Activated CD4-positive, alpha-beta T cell treated with anti-CD3 and anti-CD28 coated beads, Interleukin-2, amount 50 U/mL, for 4 hours (primary cell): ENCODE data around the gene HAPLN2.
"Not testable (repeated sequence)": the region's sequence is repeated elsewhere in the genome, so short reads cannot be mapped to it uniquely, and the experiment has no call there.

ENCODE experiments used
- DNase-seq, 2 experiments: peaks; one replicate each; pipeline ENCODE4 v3.0.0-alpha.2; 2020

The HAPLN2 gene

DNA sequence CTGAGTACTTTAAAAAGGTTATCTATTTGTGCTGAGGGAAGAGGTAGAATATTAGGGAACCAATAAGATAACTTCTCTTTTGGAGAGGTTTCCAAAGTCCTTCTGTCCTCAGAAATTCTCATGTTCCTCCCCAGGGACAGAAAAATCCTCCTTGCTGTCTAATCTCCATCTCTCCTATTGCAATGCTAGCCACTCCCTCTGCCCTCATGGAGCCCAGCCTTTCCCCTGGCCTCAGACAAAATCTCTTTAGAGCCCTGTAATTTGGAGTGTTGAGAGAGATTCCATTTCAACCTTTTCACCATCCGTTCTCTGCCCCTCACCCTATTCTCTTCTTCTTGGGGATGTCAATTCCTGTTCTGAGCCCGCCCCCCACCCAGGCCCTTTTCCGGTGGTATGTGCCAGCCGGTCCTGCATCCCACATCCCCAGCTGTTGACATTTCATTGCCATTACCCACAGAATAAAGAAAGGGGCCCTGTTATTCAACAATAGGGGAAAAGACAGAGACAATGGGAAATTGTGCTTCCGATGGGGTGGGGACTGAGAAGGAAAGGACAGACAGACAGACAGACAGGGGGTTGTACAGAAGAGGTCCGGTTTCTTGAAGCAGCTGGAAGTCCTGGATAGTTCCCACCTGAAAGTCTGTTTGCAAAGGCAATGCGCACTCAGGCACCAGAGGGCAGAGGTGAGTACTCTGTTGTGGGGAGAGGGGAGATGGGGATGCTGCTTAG lies at the start of gene HAPLN2:
Gene HAPLN2, plus strand, starts transcription at position 563 of the 729 bp plus-strand sequence. CDS start 4,076 bp downstream, outside the sequence.
- no peak for DNase-seq

DNA sequence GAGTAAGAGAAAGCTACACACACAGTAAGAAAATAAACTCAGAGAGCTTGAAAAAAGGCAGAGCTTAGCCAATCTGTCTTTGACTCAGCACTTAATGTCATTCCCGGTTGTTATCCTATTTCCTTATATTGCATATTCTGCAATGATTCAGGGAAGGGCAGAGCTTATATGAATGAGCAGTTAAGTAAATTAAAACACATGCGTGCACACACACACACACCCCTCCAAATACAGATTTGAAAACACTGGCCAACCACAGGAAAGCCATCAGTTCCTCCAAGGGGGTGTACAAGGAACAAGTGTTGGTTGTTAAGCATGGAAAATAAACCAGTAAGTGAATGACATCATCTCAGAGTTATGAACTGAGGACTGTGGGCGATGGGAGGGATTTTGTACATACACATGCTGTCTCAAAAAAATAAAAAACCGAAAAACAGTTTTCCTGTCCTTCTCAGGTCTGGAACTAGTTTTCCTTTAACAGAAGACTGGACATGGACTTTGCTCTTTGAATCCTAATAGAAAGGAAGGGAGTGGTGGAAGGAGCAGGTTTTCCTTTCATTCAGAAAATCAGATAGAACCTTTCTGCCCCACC lies 47.9 kb upstream of the HAPLN2 start:
- no peak for DNase-seq

DNA sequence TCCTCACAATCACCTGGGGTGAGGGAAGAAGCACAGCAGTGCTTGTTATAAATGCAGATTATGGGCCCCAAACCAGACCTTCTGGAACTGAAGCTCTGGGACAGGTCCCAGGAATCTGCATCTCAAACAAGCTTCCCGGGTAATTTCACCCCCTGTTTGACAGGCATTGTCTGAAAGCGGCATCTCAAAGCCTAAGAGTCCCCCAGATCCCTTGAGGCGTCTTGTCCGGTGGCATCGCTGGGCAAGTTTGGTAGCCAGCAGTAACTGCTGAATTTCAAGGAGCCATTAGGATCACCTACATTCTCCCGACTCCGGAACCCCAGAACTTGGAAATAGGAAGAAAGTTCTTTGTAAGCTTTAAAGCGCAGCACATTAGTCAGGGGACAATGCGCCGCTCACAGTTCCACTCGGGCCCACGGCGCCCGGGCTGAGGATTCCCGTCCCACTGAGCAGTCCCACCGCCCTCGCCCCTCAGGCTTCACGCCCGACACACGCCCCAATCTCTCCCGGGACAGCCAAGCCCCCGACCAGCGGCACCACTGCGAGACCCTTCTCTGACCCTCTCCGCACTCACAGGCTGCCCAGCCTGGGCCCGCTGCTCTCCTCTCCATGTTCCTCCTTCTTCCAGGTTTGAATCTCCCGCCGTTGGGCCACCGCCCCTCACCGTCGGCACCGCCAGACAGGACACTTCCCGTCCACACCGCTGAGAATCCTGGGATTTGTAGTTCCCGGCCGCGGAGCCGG lies 47.1 kb upstream of the HAPLN2 start, which contains the start of gene IQGAP3:
Gene IQGAP3, minus strand, starts transcription at position 647 of the 744 bp plus-strand sequence. Its CDS starts 36 bp downstream, at position 611.
- peak; percentile 57 to 63 for DNase-seq

DNA sequence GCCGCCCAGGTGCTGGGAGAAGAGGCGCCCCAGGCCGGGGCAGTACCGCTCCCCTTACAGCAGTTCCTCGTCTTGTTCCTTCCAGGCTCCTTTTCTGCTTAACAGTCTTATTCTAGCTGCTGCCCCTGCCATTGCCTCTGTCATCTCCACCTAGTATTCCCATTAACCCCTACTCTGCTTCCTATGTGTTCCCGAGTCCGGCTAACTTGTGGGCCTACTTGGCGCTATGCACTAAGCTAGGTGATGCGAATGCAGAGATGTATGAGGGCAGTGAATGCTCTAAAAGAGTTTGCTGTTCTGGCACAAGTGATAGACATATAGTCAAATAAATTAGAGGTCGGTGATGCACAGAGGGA lies 46.6 kb upstream of the HAPLN2 start:
- DNase-seq, result no peak

DNA sequence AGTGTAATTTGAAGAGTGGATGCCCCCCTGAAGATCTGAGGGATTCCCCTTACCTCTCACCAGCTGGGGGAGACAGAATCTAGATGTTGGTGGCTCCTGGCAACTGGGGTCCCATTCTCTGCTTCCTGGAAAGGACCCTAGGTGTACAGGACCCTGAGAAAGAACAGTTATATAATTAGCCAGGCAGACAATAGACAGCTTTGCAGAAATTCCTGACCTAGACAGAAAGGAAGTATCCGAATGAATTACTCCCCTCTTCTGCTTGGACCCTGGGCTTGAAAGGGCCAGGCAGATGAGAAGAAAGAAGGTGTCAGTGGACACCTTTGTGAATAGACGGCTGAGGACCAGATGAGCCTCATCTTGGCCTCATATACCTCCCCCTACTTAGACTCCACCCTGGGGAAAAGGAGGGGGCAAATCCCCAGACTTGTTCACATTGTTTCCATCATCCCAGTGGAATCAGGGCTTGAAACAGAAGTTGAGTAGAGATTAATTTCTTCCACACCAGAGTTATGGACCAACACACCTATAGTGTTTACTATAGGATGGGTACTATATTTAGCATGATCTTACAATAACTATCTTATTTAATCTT lies 45.1 kb upstream of the HAPLN2 start:
- no peak for DNase-seq

DNA sequence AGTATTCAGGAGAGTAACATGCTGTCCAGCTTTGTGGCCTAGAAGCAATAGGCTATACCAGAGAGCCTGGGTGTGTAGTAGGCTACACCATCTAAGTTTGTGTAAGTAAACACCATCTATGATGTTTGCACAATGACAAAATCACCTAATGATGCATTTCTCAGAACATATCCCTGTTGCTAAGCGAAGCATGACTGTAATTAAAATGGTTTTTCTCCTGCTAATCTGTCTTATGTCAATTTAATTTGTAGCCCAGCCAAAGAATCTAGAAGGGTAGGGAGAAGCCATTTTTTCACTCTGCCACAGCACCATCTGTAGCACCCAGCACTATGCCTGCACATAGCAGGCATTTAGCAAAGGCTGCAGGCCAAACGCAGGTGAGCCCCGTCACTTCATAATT lies 41.7 kb upstream of the HAPLN2 start:
- DNase-seq, result no peak

DNA sequence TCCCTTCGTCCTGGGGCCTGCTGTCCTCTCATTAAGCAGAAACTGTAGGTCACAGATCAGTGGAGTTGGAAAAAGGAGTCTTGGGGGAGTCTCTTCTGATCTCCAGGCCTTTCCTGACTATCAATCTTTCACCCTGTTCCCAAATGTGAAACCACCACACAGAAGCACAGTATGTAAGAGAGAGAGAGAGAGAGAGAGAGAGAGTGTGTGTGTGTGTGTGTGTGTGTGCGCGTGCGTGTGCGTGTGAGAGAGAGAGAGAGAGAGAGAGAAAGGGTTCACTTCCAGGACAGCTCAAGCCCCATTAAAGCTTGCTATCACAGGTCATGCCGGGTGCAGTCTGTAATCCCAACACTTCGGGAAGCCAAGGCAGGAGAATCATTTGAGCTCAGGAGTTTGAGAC lies 41.2 kb upstream of the HAPLN2 start:
- DNase-seq, result no peak

DNA sequence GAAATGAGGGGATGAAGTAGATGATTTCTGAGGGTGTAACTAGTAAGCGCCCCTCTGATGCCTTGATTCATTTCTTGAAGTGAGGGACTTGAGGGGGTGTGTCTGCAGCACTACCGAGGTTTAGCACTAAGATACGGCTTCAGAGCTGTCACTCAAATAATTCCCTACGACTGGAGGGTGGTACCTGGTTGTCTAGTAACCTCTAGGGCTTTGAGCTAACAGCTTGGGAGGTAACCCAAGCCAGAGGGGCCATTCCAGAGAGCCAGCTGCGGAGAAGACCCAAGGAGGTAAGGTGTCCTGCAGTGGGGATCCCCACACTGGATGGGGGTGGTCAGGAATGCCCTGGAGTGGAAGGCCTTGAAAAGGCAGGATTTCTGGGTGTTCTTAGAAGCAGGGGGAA lies 39.7 kb upstream of the HAPLN2 start, which contains the start of gene TTC24:
Gene TTC24, plus strand, starts transcription at position 252 of the 400 bp plus-strand sequence. CDS start 1,642 bp downstream, outside the sequence.
- DNase-seq, result no peak

DNA sequence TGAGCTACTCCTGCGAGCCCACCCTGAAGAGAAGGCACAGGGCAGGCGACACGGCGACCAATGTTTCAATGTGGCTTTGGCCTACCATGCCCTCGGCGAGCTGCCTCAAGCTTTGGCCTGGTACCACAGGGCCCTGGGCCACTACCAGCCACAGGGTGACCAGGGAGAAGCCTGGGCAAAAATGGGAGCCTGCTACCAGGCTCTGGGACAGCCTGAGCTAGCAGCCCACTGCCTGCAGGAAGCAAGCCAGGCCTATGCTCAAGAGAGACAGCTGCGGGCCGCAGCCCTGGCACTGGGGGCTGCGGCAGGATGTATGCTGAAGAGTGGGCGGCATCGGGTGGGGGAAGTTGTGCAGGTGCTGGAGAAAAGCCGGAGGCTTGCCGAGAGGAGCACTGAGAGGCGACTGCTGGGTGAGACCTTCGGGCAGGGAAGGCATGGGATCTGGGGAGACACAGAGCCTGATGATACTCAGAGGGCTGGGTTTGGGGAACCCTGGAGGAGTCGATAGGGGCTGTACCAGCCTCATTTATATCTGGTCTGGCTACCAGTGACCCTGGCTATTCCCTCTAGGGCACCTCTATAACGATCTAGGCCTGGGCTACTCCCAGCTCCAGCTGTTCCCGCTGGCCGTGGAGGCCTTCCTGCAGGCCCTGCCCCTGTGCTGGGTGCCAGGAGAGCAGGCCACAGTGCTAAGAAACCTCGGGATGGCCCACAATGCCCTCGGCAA lies 37.4 kb upstream of the HAPLN2 start:
- DNase-seq, result peak in 1 of 2 experiments; percentile 15

DNA sequence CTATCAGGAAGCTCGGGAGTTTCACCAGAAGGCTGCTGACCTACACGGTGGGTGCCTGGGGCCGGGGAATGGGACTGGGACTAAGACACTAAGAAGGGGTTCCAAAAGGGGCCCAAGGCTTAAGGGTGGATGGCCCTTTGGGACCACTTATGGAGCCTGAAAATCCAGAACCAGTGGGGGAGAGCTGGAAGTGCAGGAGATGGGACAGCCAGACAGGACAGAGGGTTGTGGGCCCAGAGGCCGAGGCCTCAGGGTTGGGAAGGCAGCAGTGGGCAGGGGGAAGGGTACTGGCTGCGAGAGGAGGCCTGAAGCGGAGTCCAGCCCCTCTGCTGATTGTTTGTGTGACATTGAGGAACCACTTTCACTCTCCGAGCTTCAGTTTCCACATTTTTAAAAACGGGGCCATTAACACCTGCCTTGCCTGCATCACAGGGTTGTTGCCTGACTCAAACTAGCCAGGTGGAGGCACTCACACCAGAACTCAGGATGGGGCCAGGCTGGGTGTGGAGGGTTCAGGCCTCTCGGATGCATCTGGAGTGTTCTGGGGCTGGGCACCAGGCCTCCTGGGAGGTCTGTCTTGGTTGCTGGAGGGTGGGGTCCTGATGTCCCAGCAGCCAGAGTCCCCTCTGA lies 36.7 kb upstream of the HAPLN2 start:
- DNase-seq, result no peak

DNA sequence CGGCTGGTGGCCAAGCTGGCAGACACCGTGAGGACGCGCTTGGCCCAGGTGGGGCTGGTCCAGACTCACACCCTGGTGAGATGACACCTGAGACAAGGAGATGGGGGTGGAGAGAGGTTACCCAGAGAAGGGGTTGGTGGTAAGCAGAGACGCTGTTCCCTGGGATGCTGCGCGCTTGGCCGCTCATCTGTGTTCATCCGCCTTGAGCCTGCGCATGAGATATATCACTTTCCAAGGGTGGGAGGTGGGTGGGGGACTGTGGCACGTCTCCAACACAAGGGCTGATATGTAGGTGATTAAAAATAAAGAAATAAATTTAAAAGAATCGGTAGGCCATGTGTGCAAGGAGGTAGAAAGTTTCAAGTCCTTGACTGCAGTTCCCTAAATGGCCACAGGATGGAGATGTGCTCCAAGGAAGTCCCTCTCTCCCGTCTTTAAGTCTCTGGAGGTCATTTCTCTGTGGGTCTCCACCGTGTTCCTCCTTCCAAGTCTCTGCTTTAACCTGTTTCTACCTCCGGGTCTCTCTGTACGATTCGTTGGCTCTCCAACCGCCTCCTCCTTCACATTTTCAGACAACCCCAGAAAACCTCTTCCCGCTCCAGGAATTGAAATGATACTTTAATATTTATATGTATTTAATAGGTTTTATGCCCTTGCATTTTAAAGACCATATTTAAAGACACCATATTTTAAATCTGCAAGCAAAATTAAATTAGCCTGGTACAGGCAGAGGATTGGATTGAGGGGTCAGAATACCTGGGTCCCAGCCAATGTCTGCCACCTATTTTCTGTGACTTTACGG lies 35.2 kb upstream of the HAPLN2 start:
- peak; percentile 71 to 73 for DNase-seq

DNA sequence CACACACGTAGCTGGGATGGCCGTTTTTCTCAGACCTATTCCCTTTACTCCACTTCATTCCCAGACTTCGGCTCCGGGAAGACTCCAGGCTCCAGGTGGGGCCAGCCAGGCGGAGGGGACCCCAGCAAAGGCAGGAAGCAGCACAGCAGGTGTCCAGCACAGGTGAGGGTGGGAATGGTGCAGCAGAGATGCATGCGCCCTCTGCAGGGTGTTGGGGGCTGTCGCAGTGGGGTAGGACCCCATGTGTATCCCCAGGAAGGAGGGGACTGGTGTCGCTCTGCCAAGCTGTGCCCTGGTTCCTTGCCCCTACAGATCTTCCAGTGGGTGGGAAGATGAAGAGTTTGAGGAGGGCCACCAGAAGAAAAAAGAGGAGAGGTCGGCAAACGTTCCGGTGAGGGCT lies 34.4 kb upstream of the HAPLN2 start:
- DNase-seq, result no peak

DNA sequence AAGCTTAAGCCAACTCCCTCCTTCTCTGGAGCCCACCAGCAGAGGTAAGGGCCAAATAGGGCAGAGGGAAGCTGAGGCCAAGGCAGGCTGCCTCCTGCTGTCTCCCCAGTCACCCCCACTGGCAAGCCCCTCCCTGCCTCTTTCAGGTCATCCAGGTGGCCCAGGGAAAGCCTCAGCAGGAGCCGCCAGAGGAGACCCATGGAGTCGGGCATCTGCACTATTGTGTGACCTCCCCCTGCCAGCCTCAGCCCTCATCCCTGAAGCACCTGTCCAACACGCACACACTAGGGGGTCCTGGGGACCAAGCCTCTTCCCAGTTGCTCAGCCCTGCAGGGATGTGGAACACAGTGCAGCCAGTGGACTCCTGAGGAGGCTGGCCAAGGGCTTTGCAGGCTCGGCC lies 32.9 kb upstream of the HAPLN2 start:
- DNase-seq, result no peak

DNA sequence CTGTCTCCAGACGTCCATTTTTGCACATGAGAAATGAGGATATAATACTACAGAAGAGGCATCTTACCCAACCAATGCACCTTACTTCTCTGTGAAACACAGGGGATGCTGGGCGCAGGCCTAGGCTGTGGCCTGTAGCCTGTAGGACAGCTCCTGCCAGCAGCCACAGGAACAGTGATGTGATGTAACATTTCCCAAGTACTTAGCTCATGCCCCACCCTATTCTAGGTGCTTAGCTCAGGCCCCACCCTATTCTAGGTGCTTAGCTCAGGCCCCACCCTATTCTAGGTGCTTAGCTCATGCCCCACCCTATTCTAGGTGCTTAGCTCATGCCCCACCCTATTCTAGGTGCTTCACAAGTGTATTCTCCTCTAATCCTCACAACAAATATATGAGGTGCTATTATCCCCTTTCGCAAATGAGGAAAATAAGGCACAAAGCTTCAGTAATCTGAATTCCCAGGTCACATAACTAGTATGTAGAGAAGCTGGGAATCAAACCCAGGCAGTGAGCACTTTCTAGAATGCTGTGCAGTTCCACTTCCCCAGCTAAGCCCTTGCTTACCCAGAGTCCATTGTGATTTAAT lies 32.2 kb upstream of the HAPLN2 start:
- no peak for DNase-seq

DNA sequence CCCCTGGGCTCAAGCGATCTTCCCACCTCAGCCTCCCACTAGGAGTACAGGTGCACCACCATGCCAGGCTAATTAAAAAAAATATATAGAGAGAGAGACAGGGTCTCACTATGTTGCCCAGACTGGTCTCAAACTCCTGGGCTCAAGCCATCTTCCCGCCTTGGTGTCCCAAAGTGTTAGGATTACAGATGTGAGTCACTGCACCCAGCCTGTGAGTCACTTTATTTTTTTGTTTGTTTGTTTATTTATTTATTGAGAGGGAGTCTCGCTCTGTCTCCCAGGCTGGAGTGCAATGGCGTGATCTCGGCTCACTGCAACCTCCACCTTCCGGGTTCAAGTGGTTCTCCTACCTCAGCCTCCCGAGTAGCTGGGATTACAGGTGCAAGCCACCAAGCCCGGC lies 31.3 kb upstream of the HAPLN2 start:
- DNase-seq, result not testable (repeated sequence)

DNA sequence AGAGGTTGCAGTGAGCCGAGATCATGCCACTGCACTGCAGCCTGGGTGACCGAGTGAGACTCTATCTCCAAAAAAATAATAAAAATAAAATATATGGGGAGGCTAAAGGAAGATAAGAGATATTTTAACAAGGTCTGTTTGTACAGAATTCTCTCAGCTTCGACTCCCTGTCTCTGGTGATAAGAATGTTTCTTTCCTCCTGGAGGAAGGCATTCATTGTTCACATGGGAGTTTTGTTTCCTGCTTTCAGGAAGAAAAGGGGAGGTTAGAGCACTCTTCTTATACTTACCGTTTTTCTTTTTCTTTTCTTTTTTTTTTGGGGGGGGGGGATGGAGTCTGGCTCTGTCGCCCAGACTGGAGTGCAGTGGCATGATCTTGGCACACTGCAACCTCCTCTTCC lies 29.7 kb upstream of the HAPLN2 start:
- DNase-seq, result no peak

DNA sequence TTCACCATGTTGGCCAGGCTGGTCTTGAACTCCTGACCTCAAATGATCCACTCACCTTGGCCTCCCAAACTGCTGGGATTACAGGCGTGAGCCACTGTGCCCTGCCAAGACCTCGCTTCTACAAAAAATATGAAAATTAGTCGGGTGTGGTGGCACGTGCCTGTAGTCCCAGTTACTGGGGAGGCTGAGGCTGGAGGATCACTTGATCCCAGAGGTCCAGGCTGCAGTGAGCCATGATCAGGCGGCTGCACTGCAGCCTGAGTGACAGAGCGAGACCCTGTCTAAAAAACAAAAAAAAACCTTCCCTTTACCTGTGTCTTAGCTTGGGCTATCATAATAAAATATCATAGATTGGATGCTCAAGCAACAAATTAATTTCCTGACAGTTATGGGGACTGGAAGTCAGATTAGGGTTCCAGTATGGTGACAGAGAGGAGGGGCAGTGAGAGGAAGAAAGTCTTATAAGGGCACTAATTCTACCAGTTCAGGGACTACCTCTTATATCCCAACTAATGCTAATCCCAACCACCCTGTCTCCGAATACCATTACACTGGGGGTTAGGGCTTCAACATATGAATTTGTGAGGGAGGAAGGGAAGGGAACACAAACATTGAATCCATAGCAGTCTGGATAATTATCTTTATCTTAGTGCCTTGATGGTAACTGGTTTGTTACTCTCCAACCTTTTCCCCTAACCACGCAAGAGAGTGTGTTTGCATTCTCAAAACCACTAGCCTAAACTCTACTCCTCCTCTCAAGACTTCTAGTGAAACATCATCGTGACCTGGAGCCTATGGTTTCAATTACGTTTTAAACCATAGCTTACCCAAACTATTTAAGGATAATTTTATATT lies 28.7 kb upstream of the HAPLN2 start:
- DNase-seq, result no peak

DNA sequence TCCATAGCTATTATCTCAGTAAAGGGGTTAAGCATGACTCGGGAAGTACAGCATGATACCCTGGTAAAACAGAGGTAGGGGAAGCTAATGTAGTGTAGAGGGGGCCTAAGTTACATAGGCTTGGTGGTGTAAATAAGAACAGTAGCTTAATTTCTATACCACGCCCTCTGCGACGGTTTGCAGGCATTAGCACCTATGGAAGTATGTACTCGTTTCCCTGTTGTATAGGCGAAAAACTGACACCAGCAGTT lies 28.1 kb upstream of the HAPLN2 start:
- DNase-seq, result no peak

DNA sequence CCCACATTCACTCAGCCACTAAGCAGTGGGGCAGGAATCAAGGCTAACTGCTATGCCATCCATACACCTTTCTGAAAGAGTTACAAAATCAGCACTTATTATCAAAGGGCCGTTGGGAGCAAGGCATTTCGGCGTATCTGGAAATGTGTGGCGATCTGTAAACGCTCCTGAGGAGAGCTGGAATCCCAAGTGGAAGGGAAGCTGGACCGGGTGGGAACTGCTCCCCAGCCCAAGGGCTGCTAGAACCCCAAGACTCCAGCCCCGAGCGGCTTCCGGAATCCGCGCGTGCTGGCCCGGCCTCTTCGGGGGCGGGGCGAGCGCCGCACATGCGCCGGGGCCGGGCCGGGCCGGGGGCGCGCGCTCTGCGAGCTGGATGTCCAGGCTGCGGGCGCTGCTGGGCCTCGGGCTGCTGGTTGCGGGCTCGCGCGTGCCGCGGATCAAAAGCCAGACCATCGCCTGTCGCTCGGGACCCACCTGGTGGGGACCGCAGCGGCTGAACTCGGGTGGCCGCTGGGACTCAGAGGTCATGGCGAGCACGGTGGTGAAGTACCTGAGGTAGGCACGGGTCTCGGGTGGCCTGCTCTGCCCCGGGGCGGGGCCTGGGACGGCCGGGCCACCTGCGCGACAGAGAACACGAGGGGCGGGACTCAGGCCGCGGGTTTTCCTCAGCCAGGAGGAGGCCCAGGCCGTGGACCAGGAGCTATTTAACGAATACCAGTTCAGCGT lies 27.6 kb upstream of the HAPLN2 start, which contains the start of gene NAXE:
Gene NAXE, plus strand, starts transcription at position 345 of the 726 bp plus-strand sequence. Its CDS starts 29 bp downstream, at position 374.
- DNase-seq, result peak; percentile 51 to 56
